GM19397 (cell line): ENCODE measurements around the gene TCF4.
A peak's percentile ranks its signal among the peaks of the same experiment; 100 is the strongest.

Experiments used
- ATAC-seq: cut with Tn5 transposase; IDR thresholded peaks from one replicate; pipeline ENCODE4 v1.9.1; 2021; ENCODE audit warnings: mild to moderate bottlenecking, moderate library complexity; ENCODE audit not compliant: unreplicated experiment

TCF4 gene

DNA sequence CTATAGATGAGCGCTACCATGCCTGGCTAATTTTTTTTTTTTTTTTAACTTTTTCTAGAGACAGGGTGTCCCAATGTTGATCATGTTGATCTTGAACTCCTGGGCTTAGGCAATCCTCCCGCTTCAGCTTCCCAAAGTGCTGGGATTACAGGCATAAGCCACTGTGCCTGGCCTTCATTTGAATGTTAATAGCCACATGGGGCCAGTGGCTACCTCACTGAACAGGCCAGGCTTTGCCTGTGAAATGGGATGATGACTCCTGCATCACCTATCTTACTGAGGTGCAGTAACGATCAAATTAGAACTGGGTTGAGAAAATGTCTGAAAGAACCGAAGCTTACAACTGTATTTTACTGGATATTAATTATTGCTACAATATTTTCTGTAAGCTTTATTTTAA is 278.7 kb downstream of the TCF4 start:
- ATAC-seq, result no peak

DNA sequence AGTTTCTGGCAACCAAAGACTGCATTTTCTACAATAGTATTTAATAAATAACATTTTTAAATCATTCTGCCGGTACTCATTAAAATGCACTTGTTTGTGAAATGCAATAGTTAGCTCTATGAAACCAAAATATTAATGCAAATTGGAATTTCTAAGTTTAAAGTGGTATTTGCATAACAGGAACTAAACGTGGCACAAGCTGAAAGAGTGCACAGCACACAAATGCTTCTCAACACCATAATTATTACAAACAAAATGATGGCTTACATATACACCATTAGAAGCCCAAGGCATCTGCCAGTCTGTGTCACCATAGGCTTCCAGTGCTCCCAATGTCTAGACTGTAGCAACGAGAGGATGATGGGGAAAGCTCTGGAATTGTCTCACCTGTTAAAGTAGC is 280.5 kb downstream of the TCF4 start:
- peak; percentile 64 for ATAC-seq

DNA sequence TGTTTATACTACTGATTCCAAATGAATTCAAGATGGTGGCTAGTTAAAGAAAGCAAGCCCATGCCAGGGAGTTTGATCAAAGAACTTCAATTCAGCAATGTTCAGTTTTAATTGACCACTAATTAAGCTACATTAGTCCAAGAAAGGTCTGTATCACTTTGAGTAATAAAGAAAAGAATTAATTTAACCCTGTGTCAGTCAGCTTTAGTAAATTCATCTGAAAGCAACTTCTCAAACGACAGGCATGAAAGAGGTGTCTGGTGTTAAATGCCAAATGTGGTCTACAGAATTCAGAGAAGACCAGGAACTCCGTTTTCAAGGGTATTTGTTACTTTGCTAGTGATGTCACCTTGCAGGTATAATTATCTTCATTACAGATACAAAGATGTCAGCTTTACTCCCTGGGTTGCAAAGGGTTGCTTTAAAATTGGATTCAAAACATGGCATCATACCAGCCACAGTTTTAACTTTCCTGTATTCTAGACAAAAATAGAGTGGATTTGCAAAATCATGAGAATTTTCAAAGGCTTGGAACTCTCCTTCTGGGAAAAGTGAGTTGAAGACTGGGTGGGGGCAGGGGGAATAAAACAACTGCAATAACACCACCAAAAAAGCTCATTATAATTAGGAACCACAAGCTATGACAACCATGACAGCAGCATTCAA is 281.5 kb downstream of the TCF4 start:
- ATAC-seq, result no peak

DNA sequence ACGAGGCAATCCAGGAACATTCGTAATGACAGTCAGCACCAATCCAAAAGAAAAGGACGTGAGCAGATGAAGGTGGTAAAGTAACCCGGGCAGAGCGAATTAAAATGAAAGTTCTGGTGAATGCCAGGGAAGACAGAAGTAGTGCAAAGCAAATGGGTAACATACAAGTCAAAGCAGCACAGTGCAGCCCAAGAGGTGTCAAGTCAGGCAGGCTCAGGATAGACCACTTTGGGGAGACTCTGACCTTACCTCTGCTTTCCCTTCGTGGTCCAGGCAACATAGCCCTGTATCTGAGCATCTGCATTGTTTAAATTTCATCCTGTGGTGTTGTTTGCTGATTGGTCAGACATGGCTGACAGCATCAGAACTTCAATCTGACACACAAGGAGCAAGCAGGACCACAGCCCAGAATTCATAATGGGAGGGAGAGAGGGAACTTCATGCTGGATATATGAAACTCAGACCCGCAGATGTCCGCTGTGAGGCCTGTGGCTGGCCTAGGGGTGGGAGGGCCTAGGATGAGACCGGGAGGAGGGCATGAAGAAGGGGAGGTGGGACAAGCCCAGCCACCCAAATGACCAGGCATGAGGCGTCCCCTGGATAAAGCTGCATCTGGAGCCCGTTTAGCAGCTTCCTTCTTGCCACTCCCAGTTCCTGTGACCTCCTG is 285.7 kb downstream of the TCF4 start:
- ATAC-seq, result no peak

DNA sequence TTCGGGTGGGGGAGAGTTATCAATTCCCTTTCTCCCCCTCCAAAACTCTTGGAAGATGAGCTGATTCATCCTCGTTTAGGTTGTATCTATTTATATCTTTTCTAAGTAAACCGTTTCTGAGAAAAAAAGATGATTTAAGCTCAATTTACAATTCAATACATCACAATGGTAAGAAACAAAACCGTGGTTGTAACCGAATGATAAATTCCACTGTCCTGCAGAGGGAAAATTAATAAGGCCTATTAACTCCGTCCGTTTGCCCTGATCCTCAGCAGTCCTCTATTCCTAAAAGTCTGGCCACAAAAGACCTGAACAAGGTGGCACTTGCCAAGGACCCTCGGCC is 286.2 kb downstream of the TCF4 start:
- ATAC-seq, result no peak

DNA sequence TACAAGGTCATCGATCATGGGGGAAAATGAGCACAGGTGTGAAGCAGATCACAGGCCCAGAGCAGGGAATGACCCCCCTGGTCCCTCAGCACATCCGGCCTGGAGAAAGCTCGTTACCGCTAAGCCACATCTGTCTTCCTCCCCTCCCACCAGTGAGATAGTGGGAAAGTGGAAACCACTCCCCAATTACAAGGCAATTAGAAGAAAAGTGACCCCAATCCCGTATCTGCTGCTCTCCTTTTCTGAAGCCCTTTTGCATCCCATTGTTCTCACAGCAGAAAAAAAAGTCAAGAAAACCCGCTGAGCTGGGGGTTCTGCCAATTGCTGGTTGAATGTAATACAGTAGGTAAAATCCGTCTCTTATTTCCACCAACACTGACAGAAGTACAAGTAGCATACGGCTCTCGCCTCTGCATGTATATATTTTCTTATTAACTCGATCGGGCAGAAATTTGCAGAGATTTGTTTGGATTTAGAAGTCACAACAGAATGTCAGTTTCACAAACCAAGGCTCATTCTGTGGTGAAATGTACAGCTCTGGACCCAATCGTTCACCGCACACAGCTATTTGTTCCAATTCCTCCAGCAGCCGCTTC is 287.0 kb downstream of the TCF4 start:
- ATAC-seq, result no peak

DNA sequence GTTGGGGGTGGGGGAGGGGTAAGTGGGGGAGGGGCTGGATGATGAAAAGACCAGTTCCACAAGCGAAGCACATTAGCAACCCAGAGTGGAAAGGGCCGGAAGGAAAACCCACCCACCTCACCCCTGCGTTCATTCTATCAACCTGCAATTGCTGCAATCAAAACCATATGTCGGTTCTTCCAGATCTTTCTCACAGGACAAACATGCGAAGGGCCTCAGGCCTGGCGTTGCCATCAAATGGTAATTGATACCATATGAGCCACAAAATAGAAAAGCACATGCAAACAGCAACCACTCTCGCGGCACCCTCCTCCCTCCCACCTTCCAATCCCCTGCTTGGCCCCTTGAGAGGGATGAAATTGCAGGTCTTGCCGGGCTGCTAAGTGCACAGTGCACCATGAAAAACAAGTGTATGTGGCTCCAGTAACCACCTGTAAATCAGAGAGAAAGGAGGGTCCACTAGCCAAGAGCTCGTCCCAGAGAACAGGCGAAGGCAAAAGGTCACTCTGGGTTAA is 287.5 kb downstream of the TCF4 start:
- no peak for ATAC-seq

DNA sequence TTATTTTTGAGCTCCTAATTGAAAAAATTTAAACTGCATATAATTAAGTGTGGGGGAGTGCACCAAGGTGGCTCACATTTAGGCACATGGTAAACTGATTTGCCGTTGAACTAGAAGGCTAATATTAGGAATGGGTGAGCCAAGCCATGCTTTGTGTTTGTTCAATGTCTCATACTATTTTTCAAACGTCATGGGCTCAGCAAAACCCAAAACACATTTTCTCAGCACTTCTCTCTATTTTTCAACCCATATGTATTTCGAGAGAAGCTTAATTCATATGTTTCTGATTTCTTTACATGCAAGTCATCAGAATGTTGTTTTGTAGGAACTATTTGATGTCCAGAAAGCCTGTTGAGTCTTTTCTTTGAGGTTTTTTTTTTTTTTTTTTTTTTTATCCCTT is 291.2 kb downstream of the TCF4 start:
- ATAC-seq, result no peak

DNA sequence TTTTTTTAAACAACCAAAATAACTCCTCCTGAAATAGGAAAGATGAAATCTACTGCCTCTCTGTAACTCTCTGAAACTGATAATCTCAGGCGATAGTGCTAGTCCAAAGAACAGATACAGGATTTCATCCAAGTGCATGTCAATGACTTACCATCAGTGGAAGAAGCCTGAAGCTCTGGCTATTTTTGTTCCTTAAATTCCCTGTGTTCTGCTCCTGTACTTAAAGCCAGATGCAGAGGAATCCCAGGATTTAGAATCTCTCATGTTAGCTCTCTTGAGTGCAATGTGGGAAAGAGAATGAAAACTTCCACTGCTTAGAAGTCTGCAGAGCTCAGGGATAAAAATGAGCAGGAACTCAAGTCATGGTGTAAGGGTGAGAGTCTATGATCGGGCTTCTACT is 291.9 kb downstream of the TCF4 start:
- ATAC-seq, result no peak

DNA sequence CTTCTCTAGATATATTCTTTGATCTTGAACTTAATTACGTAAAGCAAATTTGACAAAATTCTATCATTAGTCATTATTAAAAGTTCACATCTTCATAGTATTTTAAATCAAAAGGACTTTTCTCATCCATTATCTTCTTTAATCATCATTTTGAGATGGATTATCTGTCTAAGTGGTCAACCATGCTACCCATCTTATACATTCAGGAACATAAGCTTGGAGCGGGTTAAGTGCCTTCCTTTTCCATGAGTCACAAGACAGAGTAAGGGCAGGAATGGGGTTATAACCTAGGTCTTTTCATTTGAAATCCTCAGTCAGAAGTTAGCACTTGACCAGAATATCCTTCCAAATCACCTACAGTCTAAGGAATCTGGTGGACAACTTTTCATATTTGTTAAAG is 297.1 kb downstream of the TCF4 start:
- no peak for ATAC-seq

DNA sequence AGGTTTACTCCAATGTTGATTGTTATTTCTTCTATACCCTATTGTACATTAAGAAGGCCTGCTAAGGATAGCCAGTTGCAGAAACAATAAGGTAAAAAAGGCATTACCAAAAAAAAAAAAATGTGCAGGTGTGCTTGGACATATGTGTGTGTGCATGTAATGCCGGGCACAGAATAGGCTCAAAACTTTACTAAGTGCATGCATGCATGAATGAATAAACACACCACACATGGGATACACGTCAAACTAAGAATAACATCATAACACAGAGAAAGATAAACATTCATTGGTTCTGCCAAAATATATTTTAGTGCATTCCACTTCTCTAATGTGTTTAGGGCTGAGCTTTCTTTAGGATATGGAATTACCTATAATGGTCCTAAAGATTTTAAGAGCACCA is 298.2 kb downstream of the TCF4 start:
- peak; percentile 64 for ATAC-seq

DNA sequence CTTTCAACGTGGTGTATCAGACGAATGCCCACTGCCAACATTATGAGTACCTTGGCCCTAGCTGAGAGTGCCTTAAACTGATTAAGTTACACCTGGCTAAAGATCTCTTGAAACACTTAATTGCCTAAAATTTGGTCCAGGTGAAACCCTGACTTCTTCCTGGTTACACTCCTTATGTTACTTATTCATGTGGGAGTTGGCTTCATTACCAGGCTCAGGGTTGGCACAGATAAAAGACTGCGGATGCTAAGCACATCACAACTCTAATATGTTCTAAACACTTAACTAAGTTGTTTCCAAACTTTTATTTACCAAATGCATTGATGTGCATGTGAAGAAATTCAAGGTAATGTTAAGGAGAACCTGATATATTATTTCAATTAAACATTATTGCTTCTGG is 298.9 kb downstream of the TCF4 start:
- ATAC-seq, result no peak

DNA sequence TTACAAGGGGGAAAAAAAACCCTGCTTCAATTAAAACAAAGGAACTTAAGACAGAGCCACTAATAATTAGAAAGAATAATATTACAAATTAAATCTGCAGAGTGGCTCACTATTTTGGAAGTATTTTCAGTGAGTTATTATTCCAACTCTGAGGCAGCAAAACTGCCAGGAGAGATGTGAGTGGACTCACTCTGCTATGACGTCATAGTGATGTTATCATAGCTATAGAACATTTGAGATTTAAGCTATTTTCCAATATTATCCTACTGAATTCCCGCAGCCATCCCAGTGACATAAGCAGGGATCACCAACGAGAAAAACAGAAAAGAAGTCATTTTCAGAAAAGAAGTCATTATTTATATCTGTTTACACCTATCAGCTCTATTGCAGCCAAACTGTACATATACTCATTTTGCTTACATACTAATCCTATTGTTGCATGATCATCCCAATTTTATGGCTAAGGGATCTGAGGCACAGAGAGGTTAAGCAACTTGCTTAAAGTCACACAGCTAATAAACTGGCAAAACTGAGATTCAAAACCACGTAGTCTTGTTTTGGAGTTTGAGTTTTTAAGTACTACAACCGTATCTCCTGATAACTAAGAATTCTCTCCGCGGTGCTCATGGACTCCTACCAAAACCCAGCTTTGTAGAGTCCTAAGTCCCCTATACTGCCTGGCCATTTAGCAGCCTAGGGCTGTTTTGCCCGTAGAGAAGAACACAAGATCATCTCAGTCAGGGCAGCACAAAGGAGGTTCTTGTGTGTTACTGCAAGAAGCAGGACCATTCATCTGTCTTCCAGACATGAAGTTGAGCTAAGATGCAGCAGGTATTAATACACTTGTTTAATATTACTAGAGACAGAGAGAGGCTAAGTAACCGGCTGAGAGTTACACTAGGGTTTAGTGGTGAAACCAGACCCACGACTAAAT is 299.8 kb downstream of the TCF4 start:
- no peak for ATAC-seq

DNA sequence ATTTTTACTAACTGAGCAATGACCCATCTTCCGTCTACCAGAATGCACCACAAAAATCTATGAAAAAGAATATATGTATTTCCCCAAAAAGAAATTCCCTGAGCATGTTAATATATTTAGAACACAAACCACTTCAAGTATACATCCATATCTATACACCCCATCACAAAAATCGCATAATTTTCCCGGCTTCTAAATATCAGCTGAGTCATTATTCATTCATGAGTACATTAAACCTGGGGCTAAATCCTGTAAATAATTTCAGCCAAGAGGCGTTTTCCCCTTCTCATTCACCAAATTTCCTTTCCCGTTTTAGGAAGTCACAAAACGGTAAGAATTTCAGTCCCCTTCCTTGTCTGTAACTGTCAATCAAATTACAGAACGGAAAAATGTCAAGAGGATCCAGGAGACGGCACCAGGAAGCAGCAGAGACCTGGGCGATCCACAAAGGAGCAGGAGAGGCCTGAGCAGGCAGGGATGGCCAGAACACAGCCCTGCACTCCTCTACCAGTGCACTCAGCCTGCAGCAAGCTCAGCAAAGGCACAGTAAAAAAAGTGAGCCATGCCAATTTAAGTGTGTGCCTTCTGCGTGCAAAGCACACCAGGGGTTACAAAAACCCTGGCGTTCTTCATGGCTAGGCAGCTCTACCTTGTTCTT is 300.7 kb downstream of the TCF4 start:
- no peak for ATAC-seq

DNA sequence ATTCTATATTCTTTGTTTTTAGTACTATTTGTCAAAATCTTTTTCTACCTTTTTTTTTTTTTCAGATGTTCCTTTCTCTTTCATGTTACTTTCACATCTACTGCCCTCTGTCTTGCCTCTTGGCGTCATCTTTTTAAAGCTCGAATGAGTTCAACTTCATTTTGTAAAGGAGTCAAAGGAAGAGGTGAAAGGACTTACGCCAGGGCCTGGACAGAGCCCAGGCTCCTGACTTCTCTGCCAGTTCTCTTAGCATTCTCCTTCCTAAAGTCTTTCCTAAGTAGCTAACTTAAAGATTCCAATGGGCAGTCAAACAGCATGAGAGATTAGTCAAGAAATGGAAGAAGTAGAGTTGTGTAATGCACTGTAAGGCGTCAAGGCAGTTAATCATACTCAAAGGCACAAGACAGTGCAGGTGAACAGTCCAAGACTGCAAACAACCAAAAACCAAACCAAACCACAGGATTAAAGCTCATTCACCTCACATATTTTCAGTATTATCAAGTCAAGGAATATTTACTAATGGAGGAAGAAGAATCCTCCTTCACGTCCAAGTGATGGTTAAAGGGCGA is 301.7 kb downstream of the TCF4 start:
- no peak for ATAC-seq

DNA sequence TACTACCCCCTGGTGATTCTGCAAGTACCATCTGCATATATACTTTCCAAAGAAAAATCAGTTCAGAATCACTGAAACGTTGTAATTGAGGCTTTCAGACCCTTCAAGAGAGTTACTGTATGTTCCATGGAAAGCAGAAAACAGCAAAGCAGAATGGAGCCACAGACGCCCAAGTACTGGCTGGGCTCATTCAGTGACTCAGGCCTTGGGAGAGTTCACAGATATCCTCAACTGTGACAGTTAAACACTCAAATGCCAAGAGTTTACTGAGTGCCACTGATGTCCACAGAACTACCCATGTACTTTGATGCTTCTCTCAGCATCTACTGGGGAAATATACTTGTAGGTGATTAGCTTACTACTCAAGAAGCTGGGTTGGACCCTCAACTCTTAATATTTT is 303.4 kb downstream of the TCF4 start:
- no peak for ATAC-seq

DNA sequence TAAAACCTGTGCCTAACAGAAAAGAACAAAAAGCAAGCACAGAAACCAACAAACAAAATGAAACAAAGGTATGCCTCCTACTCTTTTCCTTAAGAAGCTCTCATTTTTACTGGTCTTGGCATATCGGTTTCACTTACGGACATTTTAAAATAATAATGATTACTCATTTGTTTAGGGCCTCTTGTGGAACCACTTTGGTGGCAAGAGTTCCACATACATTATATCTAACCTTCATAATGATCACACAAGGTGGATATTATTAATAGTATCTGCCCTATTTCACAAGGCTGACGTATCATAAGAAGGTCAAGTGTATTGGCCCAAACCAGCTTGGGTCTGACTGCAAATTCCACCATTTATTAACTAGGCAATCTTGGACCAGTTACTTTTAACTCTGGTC is 304.7 kb downstream of the TCF4 start:
- ATAC-seq, result no peak

DNA sequence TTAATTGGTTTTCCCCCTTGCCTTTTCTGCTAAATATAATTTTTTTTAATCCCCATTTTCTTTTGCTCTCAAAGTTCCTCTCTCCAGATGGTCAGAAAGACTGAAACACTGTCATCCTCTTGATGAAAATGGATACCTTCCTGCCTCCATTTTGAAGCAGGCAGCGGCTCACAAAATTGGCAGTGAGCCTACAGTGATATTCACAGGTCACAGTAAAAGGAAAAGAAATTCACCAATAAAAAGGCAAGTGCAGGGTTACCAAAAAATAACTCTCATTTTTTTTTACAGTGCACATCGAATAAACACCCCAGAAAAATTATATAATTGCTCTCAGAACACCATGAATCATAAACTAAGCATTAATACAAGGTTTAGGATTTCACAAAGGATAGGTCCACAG is 307.5 kb downstream of the TCF4 start:
- ATAC-seq, result no peak

DNA sequence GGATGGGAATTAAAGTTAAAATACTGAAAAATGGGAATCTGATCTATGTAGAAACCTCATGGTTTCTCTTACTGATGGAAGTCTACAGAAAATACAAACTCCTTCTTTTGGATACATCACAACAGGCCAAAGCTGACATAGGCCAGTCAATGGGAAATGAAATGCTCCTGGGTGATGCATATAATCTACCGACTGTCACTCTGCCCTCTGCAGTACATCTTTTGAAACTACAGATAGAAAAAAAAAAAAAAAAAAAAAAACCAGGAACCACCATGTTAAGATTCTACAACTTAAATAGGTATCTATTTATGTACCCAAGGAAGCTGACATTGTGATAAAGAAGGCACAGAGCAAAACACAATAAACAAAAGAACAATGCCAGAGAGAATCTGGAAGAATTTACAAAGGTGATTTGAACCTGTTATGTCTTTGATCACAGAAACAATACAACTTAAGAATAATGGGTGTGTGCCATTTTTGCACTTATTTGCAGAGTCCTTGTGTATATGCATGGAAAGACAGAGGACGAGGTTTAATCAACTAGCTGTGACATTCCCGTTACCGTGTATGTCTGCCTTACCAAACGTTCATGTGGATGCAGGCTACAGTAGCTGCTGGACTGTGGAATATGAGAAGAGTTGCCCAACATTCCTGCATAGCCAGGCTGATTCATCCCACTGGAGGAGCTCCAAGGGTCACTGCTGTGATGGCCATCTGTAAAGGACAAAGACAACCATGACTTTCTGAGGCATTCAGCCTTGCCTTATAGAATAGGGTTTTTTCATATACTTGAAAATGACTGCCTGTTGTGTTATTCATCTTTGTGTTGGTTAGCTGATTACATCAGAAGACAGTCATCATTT is 312.7 kb downstream of the TCF4 start:
- no peak for ATAC-seq
